Activated CD4-positive, alpha-beta T cell treated with anti-CD3 and anti-CD28 coated beads for 4 hours (primary cell): ENCODE results near the gene CEP41.
A peak's percentile ranks its signal among the peaks of the same experiment; 100 is the strongest.

Experiments used
- DNase-seq, 2 donors: peaks; one replicate each; pipeline ENCODE4 v3.0.0-alpha.2; 2020

Gene CEP41

GRCh38 chr7:130440527-130441365 is at the start of gene CEP41:
CEP41 (minus strand) TSS chr7:130441016; CDS start chr7:130440966, 50 bp downstream.
- peak; percentile 86 to 88 for DNase-seq

GRCh38 chr7:130490311-130490791 is 49.5 kb upstream of the CEP41 start:
- no peak for DNase-seq

- no peak for DNase-seq
These were observed 48.5 kb upstream of the CEP41 start for GRCh38 chr7:130489140-130489983.

- DNase-seq = no peak
These were observed 47.8 kb upstream of the CEP41 start for GRCh38 chr7:130488392-130489139.

- no peak for DNase-seq
These were observed 46.2 kb upstream of the CEP41 start for GRCh38 chr7:130486954-130487436.

GRCh38 chr7:130486114-130486953 is 45.5 kb upstream of the CEP41 start:
- DNase-seq = peak; percentile 55 to 59

- no peak for DNase-seq
These were observed 44.9 kb upstream of the CEP41 start for GRCh38 chr7:130485734-130486113.

GRCh38 chr7:130483031-130483430 is 42.2 kb upstream of the CEP41 start:
- no peak for DNase-seq

GRCh38 chr7:130481898-130482297 is 41.1 kb upstream of the CEP41 start:
- no peak for DNase-seq

- no peak for DNase-seq
These were observed 39.0 kb upstream of the CEP41 start for GRCh38 chr7:130479716-130480400.

GRCh38 chr7:130478991-130479390 is 38.2 kb upstream of the CEP41 start:
- no peak for DNase-seq

- DNase-seq = no peak
These were observed 35.7 kb upstream of the CEP41 start for GRCh38 chr7:130476297-130477150.

GRCh38 chr7:130475776-130476175 is 35.0 kb upstream of the CEP41 start:
- no peak for DNase-seq

- DNase-seq = no peak
These were observed 33.1 kb upstream of the CEP41 start for GRCh38 chr7:130473876-130474275.

GRCh38 chr7:130473289-130473688 is 32.5 kb upstream of the CEP41 start:
- DNase-seq = no peak

GRCh38 chr7:130471974-130472373 is 31.2 kb upstream of the CEP41 start:
- no peak for DNase-seq

- no peak for DNase-seq
These were observed 27.8 kb upstream of the CEP41 start for GRCh38 chr7:130468612-130469011.

GRCh38 chr7:130463553-130464434 is 23.0 kb upstream of the CEP41 start:
- no peak for DNase-seq

GRCh38 chr7:130461272-130461671 is 20.5 kb upstream of the CEP41 start:
- DNase-seq = no peak
